Measurements from ENCODE around the gene CDH18. TPM values are rescaled to one million over a fixed set of nuclear protein-coding genes. Genes with fewer than 3 reads are reported as not detected.
"Not testable (repeated sequence)": the region's sequence is repeated elsewhere in the genome, so short reads cannot be mapped to it uniquely, and the experiment has no call there.

Gene CDH18
- total RNA-seq, 1 experiment from 2014 or later: 7.0 TPM

GRCh38 chr5:19782566-19782965, 205.4 kb downstream of the CDH18 start:
- in situ Hi-C loops (cut with HindIII; ENCODE audit: low pct_unique_long_range_greater_than_20kb, low sequenced_read_pairs): no loop called here
- intact Hi-C loops (cut with micrococcal nuclease; ENCODE audit: unreplicated experiment): no loop called here
- POLR2A ChIA-PET: no interaction called here
- Histone ChIP-seq H3K36me3 (ENCODE audit: control insufficient read depth, insufficient read depth, low read length) (no peaks in the 10 kb centered on the region), H3K4me1 (ENCODE audit: control insufficient read depth, insufficient read depth, low read length) (no peaks in the 10 kb centered on the region), H3K27ac (ENCODE audit: low read length) (no peak overlapping the region), H3K9me3 (ENCODE audit: control insufficient read depth, insufficient read depth, low read depth, low read length) (no peaks in the 10 kb centered on the region), H3K27me3 (ENCODE audit: control insufficient read depth, insufficient read depth, low read length) (no peaks in the 10 kb centered on the region), H3K4me3 (ENCODE audit: low read depth in 2 of 2, low read length in 2 of 2) (no peak overlapping the region)
- no TSS peak for BruUV-seq (replicated peaks)
- ATAC-seq: no peak
- CTCF ChIA-PET: no interaction called here
- no peak for TF ChIP-seq REST (IDR thresholded peaks at IDR 0.05; ENCODE audit: insufficient read depth in 1 of 2, low read depth in 2 of 2, low read length in 1 of 2)
- TF ChIP-seq TCF7L2 (IDR thresholded peaks at IDR 0.05; ENCODE audit: low read depth, low read length): no peak
- no peak for TF ChIP-seq CTCF (IDR thresholded peaks at IDR 0.05)
- no peak for DNase-seq (ENCODE audit: low read depth, low spot score)

- CTCF ChIA-PET: no interaction called here
- ATAC-seq (no peak), DNase-seq (ENCODE audit: low read depth, low spot score) (no peak)
- intact Hi-C loops (cut with micrococcal nuclease; ENCODE audit: unreplicated experiment) (no loop called here), in situ Hi-C loops (cut with HindIII; ENCODE audit: low pct_unique_long_range_greater_than_20kb, low sequenced_read_pairs) (no loop called here)
- Histone ChIP-seq H3K27ac (ENCODE audit: low read length) (no peak overlapping the region), H3K36me3 (ENCODE audit: control insufficient read depth, insufficient read depth, low read length) (no peaks in the 10 kb centered on the region), H3K4me3 (ENCODE audit: low read depth in 2 of 2, low read length in 2 of 2) (no peak overlapping the region), H3K9me3 (ENCODE audit: control insufficient read depth, insufficient read depth, low read depth, low read length) (no peaks in the 10 kb centered on the region), H3K27me3 (ENCODE audit: control insufficient read depth, insufficient read depth, low read length) (no peaks in the 10 kb centered on the region), H3K4me1 (ENCODE audit: control insufficient read depth, insufficient read depth, low read length) (no peaks in the 10 kb centered on the region; the same call in 1 of the 2 replicates)
- no TSS peak for BruUV-seq (replicated peaks)
- no peak for TF ChIP-seq TCF7L2 (IDR thresholded peaks at IDR 0.05; ENCODE audit: low read depth, low read length)
- no peak for TF ChIP-seq REST (IDR thresholded peaks at IDR 0.05; ENCODE audit: insufficient read depth in 1 of 2, low read depth in 2 of 2, low read length in 1 of 2)
- no peak for TF ChIP-seq SIN3A (IDR thresholded peaks at IDR 0.05; ENCODE audit: borderline replicate concordance, insufficient read depth, low read depth, low read length)
- TF ChIP-seq POLR2AphosphoS5 (IDR thresholded peaks at IDR 0.05; ENCODE audit: low read depth, low read length): no peak
- TF ChIP-seq CTCF (IDR thresholded peaks at IDR 0.05): no peak
- POLR2A ChIA-PET: no interaction called here
Measured at GRCh38 chr5:19777363-19777762, 210.6 kb downstream of the CDH18 start.

- BruUV-seq (replicated peaks); CTCF ChIA-PET; POLR2A ChIA-PET; in situ Hi-C loops (cut with HindIII; ENCODE audit: low pct_unique_long_range_greater_than_20kb, low sequenced_read_pairs); H3K27me3 ChIP-seq (ENCODE audit: control insufficient read depth, insufficient read depth, low read length); intact Hi-C loops (cut with micrococcal nuclease; ENCODE audit: unreplicated experiment); H3K27ac ChIP-seq (ENCODE audit: low read length); H3K4me3 ChIP-seq (ENCODE audit: low read depth in 2 of 2, low read length in 2 of 2); DNase-seq (ENCODE audit: low read depth, low spot score); H3K36me3 ChIP-seq (ENCODE audit: control insufficient read depth, insufficient read depth, low read length); ATAC-seq; H3K9me3 ChIP-seq (ENCODE audit: control insufficient read depth, insufficient read depth, low read depth, low read length); H3K4me1 ChIP-seq (ENCODE audit: control insufficient read depth, insufficient read depth, low read length): not testable (repeated sequence)
Measured at GRCh38 chr5:19776886-19777285, 211.1 kb downstream of the CDH18 start.

Data from Panc1 (cell line).